Measurements from ENCODE around the gene MB.

DNA sequence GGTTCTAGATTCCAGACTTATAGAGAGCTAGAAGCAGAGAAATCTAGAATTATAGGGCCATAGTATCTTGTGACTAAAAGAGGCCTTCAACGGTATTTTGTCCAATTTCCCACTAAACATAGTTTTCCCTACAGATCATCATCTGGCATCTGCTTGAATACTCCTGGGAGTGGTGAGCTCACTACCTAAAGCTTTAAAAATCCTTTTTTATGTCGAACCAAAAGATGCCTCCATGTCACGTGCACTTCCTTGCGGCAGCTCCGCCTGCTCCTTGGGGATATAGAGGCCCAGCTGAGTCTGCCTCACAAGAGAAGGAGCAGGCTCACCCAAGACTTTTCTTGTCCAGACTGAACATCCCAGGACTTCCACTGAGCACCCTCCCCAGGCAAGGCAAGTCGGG lies 4.3 kb upstream of the MB start:
- TF ChIP-seq EP300 (IDR thresholded peaks at IDR 0.05) (no peak), POLR2AphosphoS5 (IDR thresholded peaks at IDR 0.05) (no peak), POLR2A (IDR thresholded peaks at IDR 0.05) (no peak)
- TF ChIP-seq, protein P1, sequence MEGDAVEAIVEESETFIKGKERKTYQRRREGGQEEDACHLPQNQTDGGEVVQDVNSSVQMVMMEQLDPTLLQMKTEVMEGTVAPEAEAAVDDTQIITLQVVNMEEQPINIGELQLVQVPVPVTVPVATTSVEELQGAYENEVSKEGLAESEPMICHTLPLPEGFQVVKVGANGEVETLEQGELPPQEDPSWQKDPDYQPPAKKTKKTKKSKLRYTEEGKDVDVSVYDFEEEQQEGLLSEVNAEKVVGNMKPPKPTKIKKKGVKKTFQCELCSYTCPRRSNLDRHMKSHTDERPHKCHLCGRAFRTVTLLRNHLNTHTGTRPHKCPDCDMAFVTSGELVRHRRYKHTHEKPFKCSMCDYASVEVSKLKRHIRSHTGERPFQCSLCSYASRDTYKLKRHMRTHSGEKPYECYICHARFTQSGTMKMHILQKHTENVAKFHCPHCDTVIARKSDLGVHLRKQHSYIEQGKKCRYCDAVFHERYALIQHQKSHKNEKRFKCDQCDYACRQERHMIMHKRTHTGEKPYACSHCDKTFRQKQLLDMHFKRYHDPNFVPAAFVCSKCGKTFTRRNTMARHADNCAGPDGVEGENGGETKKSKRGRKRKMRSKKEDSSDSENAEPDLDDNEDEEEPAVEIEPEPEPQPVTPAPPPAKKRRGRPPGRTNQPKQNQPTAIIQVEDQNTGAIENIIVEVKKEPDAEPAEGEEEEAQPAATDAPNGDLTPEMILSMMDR (IDR thresholded peaks at IDR 0.05) = no peak
